ENCODE measurements around the gene RBKS.
"Not testable (repeated sequence)": the region's sequence is repeated elsewhere in the genome, so short reads cannot be mapped to it uniquely, and the experiment has no call there.

Gene RBKS

GRCh38 chr2:27792759-27793158, 97.4 kb downstream of the RBKS start:
- Mint-ChIP-seq H3K9me3 (no peaks in the 10 kb centered on the region), H3K27me3 (no peaks in the 10 kb centered on the region), H3K4me3 (no peak overlapping the region), H3K4me1 (peaks cover 7% of the 10 kb centered on the region), H3K27ac (no peak overlapping the region)
- no peak for ATAC-seq
- no peak for DNase-seq

- Mint-ChIP-seq H3K4me3 (no peak overlapping the region), H3K9me3 (no peaks in the 10 kb centered on the region), H3K4me1 (peaks cover 7% of the 10 kb centered on the region), H3K27ac (no peak overlapping the region), H3K27me3 (no peaks in the 10 kb centered on the region)
- no peak for ATAC-seq
- DNase-seq = no peak
These were observed 99.4 kb downstream of the RBKS start for GRCh38 chr2:27790796-27791195.

GRCh38 chr2:27782701-27783100, 107.5 kb downstream of the RBKS start:
- Mint-ChIP-seq H3K9me3 (no peaks in the 10 kb centered on the region), H3K4me3 (no peak overlapping the region), H3K4me1 (peaks cover 17% of the 10 kb centered on the region), H3K27ac (no peak overlapping the region), H3K27me3 (no peaks in the 10 kb centered on the region)
- ATAC-seq (no peak), DNase-seq (no peak)

- DNase-seq (no peak), ATAC-seq (no peak)
- Mint-ChIP-seq H3K27ac (no peak overlapping the region), H3K27me3 (no peaks in the 10 kb centered on the region), H3K9me3 (no peaks in the 10 kb centered on the region), H3K4me1 (peaks cover 21% of the 10 kb centered on the region), H3K4me3 (no peak overlapping the region)
These were observed 108.7 kb downstream of the RBKS start for GRCh38 chr2:27781496-27781895.

- Mint-ChIP-seq H3K4me3 (no peak overlapping the region), H3K27ac (peak overlapping the region in 1 of 2 donors; percentile 69), H3K9me3 (no peaks in the 10 kb centered on the region), H3K4me1 (peaks cover 35% of the 10 kb centered on the region), H3K27me3 (no peaks in the 10 kb centered on the region)
- ATAC-seq (no peak), DNase-seq (no peak)
These were observed 110.7 kb downstream of the RBKS start for GRCh38 chr2:27779417-27780055.

GRCh38 chr2:27776696-27777095, 113.5 kb downstream of the RBKS start:
- Mint-ChIP-seq H3K9me3 (no peaks in the 10 kb centered on the region), H3K27me3 (no peaks in the 10 kb centered on the region), H3K27ac (no peak overlapping the region), H3K4me3 (no peak overlapping the region), H3K4me1 (peaks cover 56% of the 10 kb centered on the region)
- ATAC-seq (no peak), DNase-seq (no peak)

GRCh38 chr2:27776097-27776496, 114.1 kb downstream of the RBKS start:
- H3K27me3 Mint-ChIP-seq = no peaks in the 10 kb centered on the region
- no peak overlapping the region for H3K4me3 Mint-ChIP-seq
- H3K27ac Mint-ChIP-seq = peak overlapping the region in 1 of 2 donors; percentile 34
- DNase-seq (no peak), ATAC-seq (no peak)
- H3K4me1 Mint-ChIP-seq = peaks cover 57% of the 10 kb centered on the region
- no peaks in the 10 kb centered on the region for H3K9me3 Mint-ChIP-seq

- no peak for DNase-seq
- H3K4me3 Mint-ChIP-seq = peak overlapping the region; percentile 44 to 99
- H3K27me3 Mint-ChIP-seq = no peaks in the 10 kb centered on the region
- no peaks in the 10 kb centered on the region for H3K9me3 Mint-ChIP-seq
- peak overlapping the region in 1 of 2 donors; percentile 83 for H3K27ac Mint-ChIP-seq
- H3K4me1 Mint-ChIP-seq = peaks cover 54% of the 10 kb centered on the region
- ATAC-seq = no peak
These were observed 116.2 kb downstream of the RBKS start for GRCh38 chr2:27773959-27774358.

GRCh38 chr2:27772804-27773203, 117.4 kb downstream of the RBKS start:
- peak overlapping the region in 1 of 2 donors; percentile 79 for H3K27ac Mint-ChIP-seq
- H3K4me3 Mint-ChIP-seq = peak overlapping the region; percentile 67 to 99
- ATAC-seq (no peak), DNase-seq (no peak)
- peaks cover 5% of the 10 kb centered on the region for H3K27me3 Mint-ChIP-seq
- H3K4me1 Mint-ChIP-seq = peaks cover 45% of the 10 kb centered on the region
- H3K9me3 Mint-ChIP-seq = no peaks in the 10 kb centered on the region

- peak; percentile 85 to 91 for DNase-seq
- Mint-ChIP-seq H3K4me1 (peaks cover 40% of the 10 kb centered on the region), H3K9me3 (no peaks in the 10 kb centered on the region), H3K27me3 (peaks cover 7% of the 10 kb centered on the region), H3K4me3 (peak within 1 kb of the TSS; percentile 99 to 100), H3K27ac (peak within 1 kb of the TSS; percentile 98)
- peak; percentile 98 for ATAC-seq
These were observed 118.4 kb downstream of the RBKS start, which contains the start of gene MRPL33 for GRCh38 chr2:27771548-27772335. Gene MRPL33 (plus strand): TSS chr2:27771719. CDS start chr2:27771778, 59 bp downstream.

- Mint-ChIP-seq H3K27me3 (peaks cover 9% of the 10 kb centered on the region), H3K9me3 (no peaks in the 10 kb centered on the region), H3K27ac (peak overlapping the region; percentile 98), H3K4me3 (peak overlapping the region; percentile 99 to 100), H3K4me1 (peaks cover 41% of the 10 kb centered on the region)
- ATAC-seq (peak; percentile 37), DNase-seq (no peak)
These were observed 119.0 kb downstream of the RBKS start for GRCh38 chr2:27771202-27771547.

- DNase-seq (no peak), ATAC-seq (no peak)
- H3K27me3 Mint-ChIP-seq = peaks cover 36% of the 10 kb centered on the region
- peak overlapping the region; percentile 63 to 89 for H3K27ac Mint-ChIP-seq
- no peaks in the 10 kb centered on the region for H3K9me3 Mint-ChIP-seq
- peak overlapping the region; percentile 66 to 67 for H3K4me3 Mint-ChIP-seq
- peaks cover 23% of the 10 kb centered on the region for H3K4me1 Mint-ChIP-seq
These were observed 123.9 kb downstream of the RBKS start for GRCh38 chr2:27766287-27766661.

- Mint-ChIP-seq H3K27ac (peak overlapping the region; percentile 89), H3K27me3 (peaks cover 37% of the 10 kb centered on the region), H3K9me3 (no peaks in the 10 kb centered on the region), H3K4me3 (peak overlapping the region; percentile 66 to 67), H3K4me1 (peaks cover 19% of the 10 kb centered on the region)
- ATAC-seq = peak; percentile 77
- peak; percentile 37 to 59 for DNase-seq
These were observed 124.4 kb downstream of the RBKS start for GRCh38 chr2:27765621-27766286.

- H3K27ac Mint-ChIP-seq, H3K4me3 Mint-ChIP-seq, H3K9me3 Mint-ChIP-seq, DNase-seq, ATAC-seq: not testable (repeated sequence)
- Mint-ChIP-seq H3K27me3 (peaks cover 37% of the 10 kb centered on the region), H3K4me1 (peaks cover 18% of the 10 kb centered on the region)
These were observed 125.7 kb downstream of the RBKS start for GRCh38 chr2:27764526-27764925.

- ATAC-seq (no peak), DNase-seq (no peak)
- no peak overlapping the region for H3K4me3 Mint-ChIP-seq
- H3K4me1 Mint-ChIP-seq = peaks cover 18% of the 10 kb centered on the region
- peaks cover 37% of the 10 kb centered on the region for H3K27me3 Mint-ChIP-seq
- H3K9me3 Mint-ChIP-seq = no peaks in the 10 kb centered on the region
- no peak overlapping the region for H3K27ac Mint-ChIP-seq
These were observed 126.3 kb downstream of the RBKS start for GRCh38 chr2:27763907-27764267.

All from stimulated activated naive CD8-positive, alpha-beta T cell treated with anti-CD3 and anti-CD28 coated beads, Interleukin-15, amount 100 ng/mL, for 72 hours (primary cell).